MM.1S (cell line): ENCODE measurements around the gene NHLRC4.

Experiments used
- DNase-seq: peaks from one replicate; pipeline ENCODE4 v3.0.0-alpha.2; 2015
- H2AFZ ChIP-seq: fragments of 300-600 bp; sonication (generic); 2 replicates; pipeline ENCODE4 v1.6.0; 2016; ENCODE audit warnings: antibody characterized with exemption, low read length
- H3F3A ChIP-seq: fragments of 300-600 bp; sonication (generic); 2 replicates; pipeline ENCODE4 v1.6.1; 2016; ENCODE audit warnings: mild to moderate bottlenecking, antibody characterized with exemption, low read length, moderate library complexity, mixed read lengths; ENCODE audit not compliant: insufficient read depth
- H3K27ac ChIP-seq: fragments of 300-600 bp; sonication (generic); 2 replicates; pipeline ENCODE4 v1.5.1; 2016; ENCODE audit warnings: mild to moderate bottlenecking, low read length
- H3K27me3 ChIP-seq: fragments of 300-600 bp; sonication (generic); replicated peaks from 2 replicates; pipeline ENCODE4 v1.6.0; 2016; ENCODE audit warnings: low read length; ENCODE audit not compliant: insufficient read depth
- H3K36me3 ChIP-seq: fragments of 300-600 bp; sonication (generic); replicated peaks from 2 replicates; pipeline ENCODE4 v1.6.1; 2016; ENCODE audit warnings: mild to moderate bottlenecking, low read length, mixed read lengths; ENCODE audit not compliant: insufficient read depth
- H3K4me1 ChIP-seq: fragments of 300-600 bp; sonication (generic); 2 replicates; pipeline ENCODE4 v1.6.1; 2016; ENCODE audit warnings: low read length, mixed read lengths
- H3K4me2 ChIP-seq: fragments of 300-600 bp; sonication (generic); 2 replicates; pipeline ENCODE4 v1.6.0; 2016; ENCODE audit warnings: low read depth, low read length
- H3K4me3 ChIP-seq: fragments of 300-600 bp; sonication (generic); 2 replicates; pipeline ENCODE4 v1.5.1; 2016; ENCODE audit warnings: low read length, mixed read lengths
- H3K79me2 ChIP-seq: fragments of 300-600 bp; sonication (generic); 2 replicates; pipeline ENCODE4 v1.6.1; 2016; ENCODE audit warnings: mixed run types, low read length, mixed read lengths
- H3K9ac ChIP-seq: fragments of 300-600 bp; sonication (generic); 2 replicates; pipeline ENCODE4 v1.6.1; 2016; ENCODE audit warnings: low read length, mixed read lengths
- H3K9me2 ChIP-seq: fragments of 300-600 bp; sonication (generic); replicated peaks from 2 replicates; pipeline ENCODE4 v1.6.1; 2016; ENCODE audit warnings: mild to moderate bottlenecking, low read length, mixed read lengths; ENCODE audit not compliant: insufficient read depth
- H3K9me3 ChIP-seq: fragments of 300-600 bp; sonication (generic); replicated peaks from 2 replicates; pipeline ENCODE4 v1.6.1; 2016; ENCODE audit warnings: mild to moderate bottlenecking, low read length, mixed read lengths; ENCODE audit not compliant: insufficient read depth
- H4K20me1 ChIP-seq: fragments of 300-600 bp; sonication (generic); 2 replicates; pipeline ENCODE4 v1.6.1; 2016; ENCODE audit warnings: mild to moderate bottlenecking, low read length, moderate library complexity, mixed read lengths; ENCODE audit not compliant: insufficient read depth
- CTCF ChIP-seq: fragments of 300-600 bp; sonication (generic); IDR thresholded peaks from 2 replicates; pipeline ENCODE4 v1.5.1; 2016; ENCODE audit warnings: antibody characterized with exemption, low read length, mixed read lengths
- EZH2 ChIP-seq: fragments of 300-600 bp; sonication (generic); optimal IDR thresholded peaks from 2 replicates; pipeline ENCODE3; 2017; ENCODE audit warnings: low read depth, mild to moderate bottlenecking, antibody characterized with exemption, low read length, mixed read lengths
- EZH2phosphoT487 ChIP-seq: fragments of 300-600 bp; sonication (generic); IDR thresholded peaks from 2 replicates; pipeline ENCODE4 v1.6.1; 2018; ENCODE audit warnings: antibody characterized with exemption, low read length

NHLRC4 gene

DNA sequence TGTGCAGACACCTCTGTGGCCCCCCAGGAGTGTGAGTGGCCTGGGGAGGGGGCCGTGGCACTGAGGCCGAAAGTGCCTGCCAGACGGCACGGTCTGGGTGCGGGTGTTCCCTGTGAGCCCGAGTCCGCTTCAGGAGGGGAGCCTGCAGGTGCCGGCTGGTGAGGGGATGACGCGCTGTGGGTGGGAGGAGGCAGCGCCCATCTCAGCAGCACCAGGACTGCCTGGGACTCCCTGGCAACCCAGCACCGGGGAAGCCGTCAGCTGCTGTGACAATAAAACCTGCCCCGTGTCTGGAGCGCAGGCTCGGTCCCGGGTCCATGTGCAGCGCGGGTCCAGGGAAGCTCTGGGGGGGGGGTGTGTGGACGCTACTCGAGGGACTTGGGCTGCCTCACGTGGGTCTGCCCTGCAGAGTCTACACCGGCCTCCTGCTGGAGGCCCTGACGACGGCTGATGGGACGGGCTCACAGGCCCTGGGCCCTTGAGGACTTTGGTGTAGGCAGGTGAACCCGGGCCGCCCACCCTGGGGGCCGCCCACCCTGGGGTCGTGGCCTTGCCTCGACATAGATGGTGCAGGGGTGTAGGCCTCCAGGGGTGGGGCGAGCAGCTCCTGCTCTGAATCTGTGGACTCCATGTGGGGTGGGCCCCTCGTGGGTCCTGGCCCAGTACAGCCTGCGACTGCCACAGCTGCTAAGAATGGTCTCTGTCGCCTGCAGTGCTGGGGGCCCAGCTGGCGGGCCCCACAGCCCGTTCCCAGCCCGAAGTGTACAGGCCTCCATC is 17.2 kb downstream of the NHLRC4 start:
- H3K4me1 ChIP-seq: peaks cover 8% of the 10 kb centered on the region
- no peaks in the 10 kb centered on the region for H3K27me3 ChIP-seq
- H3K9ac ChIP-seq: no peak overlapping the region
- H3K27ac ChIP-seq: no peak overlapping the region
- peaks cover 9% of the 10 kb centered on the region; the same call in 1 of the 2 replicates for H3F3A ChIP-seq
- H2AFZ ChIP-seq: no peak overlapping the region
- no peaks in the 10 kb centered on the region for H4K20me1 ChIP-seq
- peaks cover 18% of the 10 kb centered on the region for H3K79me2 ChIP-seq
- TF ChIP-seq EZH2phosphoT487 (no peak), EZH2 (no peak), CTCF (no peak)
- no peak overlapping the region for H3K4me3 ChIP-seq
- no peak for DNase-seq
- H3K4me2 ChIP-seq: no peak overlapping the region
- H3K9me2 ChIP-seq: no peaks in the 10 kb centered on the region
- H3K36me3 ChIP-seq: no peaks in the 10 kb centered on the region
- H3K9me3 ChIP-seq: no peaks in the 10 kb centered on the region

GRCh38 chr16:585351-585750 is 18.5 kb downstream of the NHLRC4 start:
- no peaks in the 10 kb centered on the region for H3K36me3 ChIP-seq
- H3K9me2 ChIP-seq: no peaks in the 10 kb centered on the region
- no peaks in the 10 kb centered on the region for H3K9me3 ChIP-seq
- peaks cover 8% of the 10 kb centered on the region for H3K4me1 ChIP-seq
- H4K20me1 ChIP-seq: no peaks in the 10 kb centered on the region
- no peak for DNase-seq
- TF ChIP-seq CTCF: peak; percentile 9; the same call in 1 of the 2 replicates
- no peak for TF ChIP-seq EZH2phosphoT487
- TF ChIP-seq EZH2: no peak
- H3K79me2 ChIP-seq: peaks cover 21% of the 10 kb centered on the region
- peaks cover 9% of the 10 kb centered on the region; the same call in 1 of the 2 replicates for H3F3A ChIP-seq
- H3K9ac ChIP-seq: no peak overlapping the region
- H3K27ac ChIP-seq: no peak overlapping the region
- no peaks in the 10 kb centered on the region for H3K27me3 ChIP-seq
- no peak overlapping the region for H3K4me3 ChIP-seq
- H2AFZ ChIP-seq: no peak overlapping the region
- H3K4me2 ChIP-seq: no peak overlapping the region

DNA sequence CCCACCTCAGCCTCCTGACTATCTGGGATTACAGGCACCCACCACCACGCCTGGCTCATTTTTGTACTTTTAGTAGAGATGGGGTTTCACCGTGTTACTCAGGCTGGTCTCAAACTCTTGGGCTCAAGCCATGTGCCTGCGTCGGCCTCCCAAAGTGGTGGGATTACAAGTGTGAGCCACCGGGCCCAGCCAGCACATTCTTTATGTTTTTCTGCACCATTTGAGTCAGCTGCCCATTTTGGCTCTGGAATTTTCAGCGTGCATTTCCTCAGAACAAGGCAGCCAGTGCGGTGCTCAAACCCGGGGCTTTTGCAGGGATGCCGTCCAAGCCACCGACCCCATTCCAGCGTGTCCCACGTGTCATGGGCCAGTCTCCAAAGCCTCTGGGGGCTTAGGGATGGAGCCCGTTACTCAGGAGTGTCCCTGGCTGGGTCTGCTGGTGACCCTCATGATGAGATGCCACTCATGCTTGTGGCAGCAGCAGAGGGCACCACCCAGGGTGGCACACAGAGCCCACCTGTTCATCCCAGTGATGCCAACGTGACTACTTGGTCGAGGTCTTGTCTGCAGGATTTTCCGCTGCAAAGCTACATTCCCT is 19.3 kb downstream of the NHLRC4 start:
- Histone ChIP-seq H3K9me3 (no peaks in the 10 kb centered on the region), H3K9me2 (no peaks in the 10 kb centered on the region), H3K4me3 (no peak overlapping the region), H3K4me1 (peaks cover 8% of the 10 kb centered on the region), H3K79me2 (peaks cover 29% of the 10 kb centered on the region), H3K27ac (no peak overlapping the region), H4K20me1 (no peaks in the 10 kb centered on the region), H3F3A (peaks cover 9% of the 10 kb centered on the region; the same call in 1 of the 2 replicates), H3K36me3 (no peaks in the 10 kb centered on the region), H3K27me3 (no peaks in the 10 kb centered on the region), H3K4me2 (no peak overlapping the region), H3K9ac (no peak overlapping the region), H2AFZ (no peak overlapping the region)
- no peak for DNase-seq
- no peak for TF ChIP-seq EZH2
- no peak for TF ChIP-seq EZH2phosphoT487
- TF ChIP-seq CTCF: no peak
